Left ventricle myocardium superior (tissue), 1 donor: ENCODE measurements around the gene FZR1. TPM values are rescaled to one million over a fixed set of nuclear protein-coding genes. Genes with fewer than 3 reads are reported as not detected.
"Not testable (repeated sequence)": the region's sequence is repeated elsewhere in the genome, so short reads cannot be mapped to it uniquely, and the experiment has no call there.

Source experiments
- ATAC-seq: fragments of 200-7000 bp; cut with Tn5 transposase; one replicate; pipeline ENCODE4 v1.9.1; 2020; ENCODE audit warnings: mild to moderate bottlenecking, moderate library complexity
- DNase-seq: peaks from one replicate; pipeline ENCODE4 v3.0.0-alpha.2; 2020
- intact Hi-C: fragments of 100-400 bp; cut with micrococcal nuclease; formaldehyde crosslinking; loops from one replicate; pipeline ENCODE4 v1.11.0; 2022
- total RNA-seq: library from RNA; stranded (reverse); fragmentation: NEBNext Ultra II Directional; extraction: Animal tissue kit (Norgen Biotek cat#: 25700); gene quantifications from one replicate; pipeline ENCODE4 v1.2.1, GENCODE V29; 2021
- donor health status: DM: no; HTN: yes; CAD: no; lungs with severe emphysema.

Gene FZR1
- total RNA-seq, 1 donor from 2014 or later, result 19.2 TPM

GRCh38 chr19:3555653-3556422, 49.7 kb downstream of the FZR1 start:
- ATAC-seq, result no peak
- no peak for DNase-seq
- intact Hi-C loops, result no loop called here

- intact Hi-C loops, result no loop called here
- DNase-seq (no peak), ATAC-seq (no peak)
Measured at GRCh38 chr19:3556423-3556977, 50.4 kb downstream of the FZR1 start.

- DNase-seq (peak; percentile 56), ATAC-seq (no peak)
- intact Hi-C loops, result no loop called here
Measured at GRCh38 chr19:3556978-3557460, 50.9 kb downstream of the FZR1 start.

- ATAC-seq (peak; percentile 98), DNase-seq (peak; percentile 97)
- intact Hi-C loops, result no loop called here
Measured at GRCh38 chr19:3557461-3558248, 51.5 kb downstream of the FZR1 start, which contains the start of gene MFSD12. Gene MFSD12, minus strand, starts transcription at chr19:3557586. Its CDS starts 183 bp downstream, at chr19:3557403.

GRCh38 chr19:3563709-3564524, 57.8 kb downstream of the FZR1 start:
- ATAC-seq (no peak), DNase-seq (no peak)

GRCh38 chr19:3565139-3565538, 59.0 kb downstream of the FZR1 start:
- intact Hi-C loops, result no loop called here
- ATAC-seq, result no peak
- no peak for DNase-seq

More at GRCh38 chr19:3563709-3564524, 57.8 kb downstream of the FZR1 start:
- intact Hi-C loops, result no loop called here

- DNase-seq, ATAC-seq, intact Hi-C loops: not testable (repeated sequence)
Measured at GRCh38 chr19:3570042-3570441, 63.9 kb downstream of the FZR1 start.

- no peak for ATAC-seq
- DNase-seq, result no peak
- intact Hi-C loops, result no loop called here
Measured at GRCh38 chr19:3570606-3571011, 64.5 kb downstream of the FZR1 start.

- peak; percentile 97 for ATAC-seq
- intact Hi-C loops, result no loop called here
Measured at GRCh38 chr19:3572132-3572854, 66.2 kb downstream of the FZR1 start.

GRCh38 chr19:3572855-3573161, 66.7 kb downstream of the FZR1 start, which contains the start of gene HMG20B:
Gene HMG20B, plus strand, starts transcription at chr19:3572944. Its CDS starts 366 bp downstream, at chr19:3573310.
- intact Hi-C loops, result no loop called here
- ATAC-seq, result no peak

More at GRCh38 chr19:3572132-3572854, 66.2 kb downstream of the FZR1 start:
- DNase-seq, result peak; percentile 100

GRCh38 chr19:3573162-3573857, 67.2 kb downstream of the FZR1 start:
- DNase-seq (no peak), ATAC-seq (peak; percentile 11)
- intact Hi-C loops, result no loop called here

More at GRCh38 chr19:3572855-3573161, 66.7 kb downstream of the FZR1 start, which contains the start of gene HMG20B:
- DNase-seq, result no peak

GRCh38 chr19:3573858-3574637, 67.9 kb downstream of the FZR1 start:
- peak; percentile 88 for DNase-seq
- ATAC-seq, result peak; percentile 8
- intact Hi-C loops, result no loop called here

GRCh38 chr19:3575260-3575741, 69.2 kb downstream of the FZR1 start:
- DNase-seq (no peak), ATAC-seq (no peak)
- intact Hi-C loops, result no loop called here

GRCh38 chr19:3575949-3576673, 70.0 kb downstream of the FZR1 start:
- ATAC-seq, result no peak
- no peak for DNase-seq
- intact Hi-C loops, result no loop called here

- ATAC-seq, result peak; percentile 21
- peak; percentile 82 for DNase-seq
- intact Hi-C loops, result no loop called here
Measured at GRCh38 chr19:3576696-3577443, 70.8 kb downstream of the FZR1 start.
